DOHH2 (cell line): ENCODE measurements around the gene POLDIP3.

Experiments
- H3F3A ChIP-seq: fragments of 200-600 bp; sonication (generic), shearing (Covaris generic); 2 replicates; pipeline ENCODE4 v1.6.0; 2016; ENCODE audit warnings: antibody characterized with exemption, mild to moderate bottlenecking; ENCODE audit not compliant: control insufficient read depth, insufficient read depth
- H3K27ac ChIP-seq: fragments of 200-600 bp; sonication (generic); 2 replicates; pipeline ENCODE4 v1.5.1; 2014; ENCODE audit warnings: low read depth, mild to moderate bottlenecking, low read length, moderate library complexity
- H3K27me3 ChIP-seq: fragments of 200-600 bp; sonication (generic); 2 replicates; pipeline ENCODE4 v1.6.1; 2014; ENCODE audit warnings: mild to moderate bottlenecking, low read length, mixed read lengths; ENCODE audit not compliant: control insufficient read depth
- H3K36me3 ChIP-seq: fragments of 200-600 bp; sonication (generic); 2 replicates; pipeline ENCODE4 v1.6.1; 2014; ENCODE audit warnings: mild to moderate bottlenecking, low read length, moderate library complexity, mixed read lengths; ENCODE audit not compliant: control insufficient read depth
- H3K4me1 ChIP-seq: fragments of 200-600 bp; sonication (generic); 2 replicates; pipeline ENCODE4 v1.6.1; 2014; ENCODE audit warnings: mild to moderate bottlenecking, low read length, mixed read lengths; ENCODE audit not compliant: control insufficient read depth
- H3K4me2 ChIP-seq: fragments of 200-600 bp; sonication (generic); 2 replicates; pipeline ENCODE4 v1.6.0; 2014; ENCODE audit warnings: mild to moderate bottlenecking, low read length, moderate library complexity
- H3K4me3 ChIP-seq: fragments of 200-600 bp; sonication (generic); 2 replicates; pipeline ENCODE4 v1.5.1; 2014; ENCODE audit warnings: mild to moderate bottlenecking, low read length, mixed read lengths
- H3K79me2 ChIP-seq: fragments of 200-600 bp; sonication (generic); 2 replicates; pipeline ENCODE4 v1.6.1; 2014; ENCODE audit warnings: mild to moderate bottlenecking, low read length, mixed read lengths; ENCODE audit not compliant: control insufficient read depth
- H3K9me2 ChIP-seq: fragments of 200-600 bp; sonication (generic); replicated peaks from 2 replicates; pipeline ENCODE4 v1.6.1; 2014; ENCODE audit warnings: mild to moderate bottlenecking, low read length, mixed read lengths; ENCODE audit not compliant: control insufficient read depth
- H3K9me3 ChIP-seq: fragments of 200-600 bp; sonication (generic); 2 replicates; pipeline ENCODE4 v1.6.1; 2014; ENCODE audit warnings: antibody characterized with exemption, low read length, mixed read lengths; ENCODE audit not compliant: control insufficient read depth, insufficient read depth
- H4K20me1 ChIP-seq: fragments of 200-600 bp; sonication (generic); 2 replicates; pipeline ENCODE4 v1.6.0; 2014; ENCODE audit warnings: low read depth, mild to moderate bottlenecking, antibody characterized with exemption, low read length, moderate library complexity; ENCODE audit not compliant: control insufficient read depth, insufficient read depth
- CTCF ChIP-seq: fragments of 200-600 bp; sonication (generic); IDR thresholded peaks from one replicate; pipeline ENCODE4 v1.5.1; 2014; ENCODE audit warnings: antibody characterized with exemption, mild to moderate bottlenecking, low read depth, low read length; ENCODE audit not compliant: poor library complexity, severe bottlenecking
- EZH2phosphoT487 ChIP-seq: fragments of 200-600 bp; sonication (generic); IDR thresholded peaks from 2 replicates; pipeline ENCODE4 v1.6.1; 2017; ENCODE audit warnings: borderline replicate concordance, mild to moderate bottlenecking, antibody characterized with exemption, low read length, moderate library complexity, mixed read lengths

The POLDIP3 gene

GRCh38 chr22:42655693-42656092, 41.0 kb upstream of the POLDIP3 start:
- peak overlapping the region; percentile 45 for H3K27ac ChIP-seq
- H3K4me3 ChIP-seq = peak overlapping the region; percentile 34
- no peak for TF ChIP-seq CTCF
- TF ChIP-seq EZH2phosphoT487 = no peak
- peaks cover 50% of the 10 kb centered on the region for H3K4me1 ChIP-seq
- H3F3A ChIP-seq = peaks cover 10% of the 10 kb centered on the region; the same call in 1 of the 2 replicates
- H3K27me3 ChIP-seq = no peaks in the 10 kb centered on the region
- H4K20me1 ChIP-seq = no peaks in the 10 kb centered on the region
- peak overlapping the region; percentile 64 for H3K4me2 ChIP-seq
- H3K36me3 ChIP-seq = no peaks in the 10 kb centered on the region
- no peaks in the 10 kb centered on the region for H3K9me3 ChIP-seq
- H3K79me2 ChIP-seq = no peaks in the 10 kb centered on the region
- no peaks in the 10 kb centered on the region for H3K9me2 ChIP-seq

- Histone ChIP-seq H3K36me3 (no peaks in the 10 kb centered on the region), H4K20me1 (no peaks in the 10 kb centered on the region), H3K27ac (no peak overlapping the region), H3K4me2 (no peak overlapping the region), H3F3A (peaks cover 7% of the 10 kb centered on the region; the same call in 1 of the 2 replicates), H3K4me3 (no peak overlapping the region), H3K79me2 (0 out of 2 replicates have a peak, but pooled peaks cover 2% of the 10 kb centered on the region), H3K9me3 (no peaks in the 10 kb centered on the region), H3K27me3 (no peaks in the 10 kb centered on the region), H3K4me1 (peaks cover 52% of the 10 kb centered on the region), H3K9me2 (no peaks in the 10 kb centered on the region)
- TF ChIP-seq CTCF (no peak), EZH2phosphoT487 (no peak)
Measured at GRCh38 chr22:42654436-42655073, 39.9 kb upstream of the POLDIP3 start.

GRCh38 chr22:42653999-42654398, 39.3 kb upstream of the POLDIP3 start:
- Histone ChIP-seq H3K9me2 (no peaks in the 10 kb centered on the region), H3K27me3 (no peaks in the 10 kb centered on the region), H3K4me1 (peaks cover 54% of the 10 kb centered on the region), H3K4me2 (peak overlapping the region; percentile 7; the same call in 1 of the 2 replicates), H3K9me3 (no peaks in the 10 kb centered on the region), H3K27ac (no peak overlapping the region), H3F3A (peaks cover 5% of the 10 kb centered on the region; the same call in 1 of the 2 replicates), H4K20me1 (no peaks in the 10 kb centered on the region), H3K4me3 (no peak overlapping the region), H3K79me2 (0 out of 2 replicates have a peak, but pooled peaks cover 4% of the 10 kb centered on the region), H3K36me3 (no peaks in the 10 kb centered on the region)
- TF ChIP-seq EZH2phosphoT487 = no peak
- TF ChIP-seq CTCF = no peak
